T-cell (primary cell): ENCODE results near the gene NR2E1. TPM values are rescaled to one million over a fixed set of nuclear protein-coding genes. Genes with fewer than 3 reads are reported as not detected.

Experiments
- ATAC-seq, 4 experiments: fragments of 200-7000 bp in 3 of 4; fragments of 150-1000 bp in 1 of 4; cut with Tn5 transposase; replicated peaks in 1 of 4; 1 replicate in 3 of 4; 2 replicates in 1 of 4; pipeline ENCODE4 v1.10.0; 2021; ENCODE audit warnings: moderate library complexity in 3 of 4, mild to moderate bottlenecking in 2 of 4, moderate number of reproducible peaks in 1 of 4
- CTCF ChIA-PET, 2 donors: fragments of 300-600 bp; sonication (Branson Sonifier 250); formaldehyde crosslinking; loops; one replicate each; lab custom pipeline; 2022; ENCODE audit warnings: antibody characterized with exemption in 2 of 2; lab: Charles Lee
- POLR2A ChIA-PET, 2 donors: fragments of 300-600 bp; sonication (Branson Sonifier 250); formaldehyde crosslinking; loops; one replicate each; lab custom pipeline; 2022; ENCODE audit warnings: antibody characterized with exemption in 2 of 2; lab: Charles Lee
- DNase-seq, 35 experiments: peaks; one replicate each; pipeline versions ENCODE4 v3.0.0 to v3.0.0-alpha.2; 2013 to 2023
- H3K27ac ChIP-seq: one replicate; pipeline ENCODE4 v1.5.1; 2013; ENCODE audit warnings: low read length
- H3K27me3 ChIP-seq, 2 experiments: replicated peaks in 1 of 2; 1 replicate in 1 of 2; 2 replicates in 1 of 2; pipeline versions ENCODE4 v1.6.1 to v1.7.0; 2013; ENCODE audit warnings: low read length in 1 of 2, mixed read lengths in 1 of 2; ENCODE audit not compliant: control insufficient read depth in 2 of 2, insufficient read depth in 2 of 2; ENCODE audit errors: extremely low read depth in 1 of 2
- H3K36me3 ChIP-seq, 2 donors: 1 replicate in 1 of 2; 2 replicates in 1 of 2; pipeline versions ENCODE4 v1.6.1 to v1.7.0; 2013; ENCODE audit warnings: low read length in 1 of 2; ENCODE audit not compliant: control insufficient read depth in 2 of 2, insufficient read depth in 1 of 2; ENCODE audit errors: extremely low read depth in 1 of 2
- H3K4me1 ChIP-seq, 2 experiments: 1 replicate in 1 of 2; 2 replicates in 1 of 2; pipeline versions ENCODE4 v1.6.1 to v1.7.0; 2013; ENCODE audit warnings: low read length in 2 of 2, mixed read lengths in 1 of 2; ENCODE audit not compliant: insufficient read depth in 2 of 2, control insufficient read depth in 1 of 2; ENCODE audit errors: extremely low read depth in 1 of 2
- H3K4me3 ChIP-seq, 2 donors: 1 replicate in 1 of 2; 2 replicates in 1 of 2; pipeline versions ENCODE4 v1.5.1 to v1.7.0; 2013; ENCODE audit warnings: mild to moderate bottlenecking in 2 of 2, low read length in 1 of 2, moderate library complexity in 1 of 2; ENCODE audit not compliant: control insufficient read depth in 1 of 2; ENCODE audit errors: extremely low read depth in 1 of 2
- H3K9me3 ChIP-seq: 2 replicates; pipeline ENCODE4 v1.7.0; 2013
- H3K27ac Mint-ChIP-seq, 2 donors: one replicate each; pipeline ENCODE4 v1.8.0; 2020 to 2021; ENCODE audit warnings: mild to moderate bottlenecking in 2 of 2, mixed read lengths in 2 of 2
- H3K27me3 Mint-ChIP-seq, 2 donors: one replicate each; pipeline ENCODE4 v1.8.0; 2021 to 2022; ENCODE audit warnings: mixed read lengths in 2 of 2
- H3K36me3 Mint-ChIP-seq: one replicate; pipeline ENCODE4 v1.8.0; 2021; ENCODE audit warnings: mixed read lengths
- H3K4me1 Mint-ChIP-seq, 3 donors: one replicate each; pipeline ENCODE4 v1.8.0; 2020 to 2022; ENCODE audit warnings: mixed read lengths in 3 of 3, mild to moderate bottlenecking in 1 of 3
- H3K4me3 Mint-ChIP-seq, 3 donors: one replicate each; pipeline ENCODE4 v1.8.0; 2020 to 2022; ENCODE audit warnings: mild to moderate bottlenecking in 3 of 3, mixed read lengths in 3 of 3, moderate library complexity in 3 of 3
- H3K9me3 Mint-ChIP-seq, 3 donors: one replicate each; pipeline ENCODE4 v1.8.0; 2020 to 2022; ENCODE audit warnings: mixed read lengths in 3 of 3
- WGBS: methylation state at CpG from one replicate; pipeline ENCODE4 v1.1.5; 2013; ENCODE audit warnings: missing lambda C conversion rate; ENCODE audit not compliant: insufficient coverage; 5-methylcytosine and 5-hydroxymethylcytosine counted together
- total RNA-seq, 35 experiments: library from RNA in 6 of 35; stranded (reverse) in 6 of 35; fragments of 120-200 nt in 1 of 35; gene quantifications; one replicate each; pipeline versions ENCODE4 v1.2.1 to v1.2.4 and lab custom pipeline; 2013 to 2026

Gene NR2E1
- total RNA-seq, 5 donors from 2014 or later (not counting 1 experiment from before 2014, with no cell fraction given) = not detected

GRCh38 chr6:108210556-108210955, 44.7 kb downstream of the NR2E1 start:
- peaks cover 8 to 35% of the 10 kb centered on the region in 2 donors for H3K36me3 ChIP-seq
- no peak overlapping the region for H3K27ac Mint-ChIP-seq

GRCh38 chr6:108211671-108212070, 45.8 kb downstream of the NR2E1 start:
- Histone ChIP-seq H3K27me3 (no peaks in the 10 kb centered on the region), H3K36me3 (peaks cover 8 to 40% of the 10 kb centered on the region in 2 donors), H3K9me3 (no peaks in the 10 kb centered on the region), H3K4me3 (no peak overlapping the region), H3K4me1 (no peaks in the 10 kb centered on the region), H3K27ac (no peak overlapping the region)
- Mint-ChIP-seq H3K27me3 (no peaks in the 10 kb centered on the region), H3K9me3 (no peaks in the 10 kb centered on the region), H3K27ac (no peak overlapping the region), H3K4me1 (peaks cover 0 to 3% (median 0%) of the 10 kb centered on the region in 3 donors), H3K36me3 (peaks cover 53% of the 10 kb centered on the region), H3K4me3 (no peak overlapping the region)
- ChIA-PET CTCF (interaction anchor here in 1 of 2 donors (0.7 kb wide), 1 partner anchor 60 kb away, joined by 3 read pairs; no protein-coding TSS in a partner anchor), POLR2A (no interaction called here)
- no CpG with 5 or more reads among the region's 2 CpGs for WGBS
- ATAC-seq = no peak
- DNase-seq = no peak

More at GRCh38 chr6:108210556-108210955, 44.7 kb downstream of the NR2E1 start:
- peaks cover 0 to 3% (median 0%) of the 10 kb centered on the region in 3 donors for H3K4me1 Mint-ChIP-seq
- H3K27ac ChIP-seq = no peak overlapping the region
- H3K4me3 Mint-ChIP-seq = no peak overlapping the region
- H3K27me3 Mint-ChIP-seq = no peaks in the 10 kb centered on the region
- POLR2A ChIA-PET = no interaction called here
- no peaks in the 10 kb centered on the region for H3K9me3 Mint-ChIP-seq
- no peaks in the 10 kb centered on the region for H3K4me1 ChIP-seq
- H3K27me3 ChIP-seq = no peaks in the 10 kb centered on the region
- ATAC-seq = no peak
- peaks cover 58% of the 10 kb centered on the region for H3K36me3 Mint-ChIP-seq
- H3K9me3 ChIP-seq = no peaks in the 10 kb centered on the region
- H3K4me3 ChIP-seq = no peak overlapping the region
- CTCF ChIA-PET = no interaction called here
- no CpG with 5 or more reads among the region's 2 CpGs for WGBS
- DNase-seq = no peak

- DNase-seq (no peak), ATAC-seq (no peak)
- Mint-ChIP-seq H3K36me3 (peaks cover 39% of the 10 kb centered on the region), H3K9me3 (no peaks in the 10 kb centered on the region), H3K27me3 (no peaks in the 10 kb centered on the region), H3K4me3 (no peak overlapping the region), H3K4me1 (peaks cover 9 to 10% (median 9%) of the 10 kb centered on the region in 3 donors), H3K27ac (peak overlapping the region in 1 of 2 donors; percentile 7)
- H3K27ac ChIP-seq = no peak overlapping the region
- H3K4me1 ChIP-seq = no peaks in the 10 kb centered on the region
- 83% methylated on average over 1 of the region's 2 CpGs for WGBS
- H3K36me3 ChIP-seq = peaks cover 5 to 28% of the 10 kb centered on the region in 2 donors
- H3K27me3 ChIP-seq = no peaks in the 10 kb centered on the region
- ChIA-PET POLR2A (no interaction called here), CTCF (no interaction called here)
- H3K4me3 ChIP-seq = no peak overlapping the region
- no peaks in the 10 kb centered on the region for H3K9me3 ChIP-seq
These were observed 56.2 kb downstream of the NR2E1 start for GRCh38 chr6:108222064-108222463.

GRCh38 chr6:108222504-108222903, 56.7 kb downstream of the NR2E1 start:
- CTCF ChIA-PET = no interaction called here
- Mint-ChIP-seq H3K4me1 (peaks cover 12 to 14% (median 13%) of the 10 kb centered on the region in 3 donors), H3K27me3 (no peaks in the 10 kb centered on the region), H3K27ac (no peak overlapping the region), H3K36me3 (peaks cover 39% of the 10 kb centered on the region), H3K4me3 (no peak overlapping the region), H3K9me3 (no peaks in the 10 kb centered on the region)
- no peak overlapping the region for H3K4me3 ChIP-seq
- no peaks in the 10 kb centered on the region for H3K4me1 ChIP-seq
- H3K36me3 ChIP-seq = peaks cover 5 to 28% of the 10 kb centered on the region in 2 donors
- POLR2A ChIA-PET = no interaction called here
- no peak for DNase-seq
- no CpG with 5 or more reads among the region's 1 CpG for WGBS
- ATAC-seq = no peak
- H3K27ac ChIP-seq = no peak overlapping the region
- H3K9me3 ChIP-seq = no peaks in the 10 kb centered on the region
- no peaks in the 10 kb centered on the region for H3K27me3 ChIP-seq

- ChIA-PET CTCF (no interaction called here), POLR2A (interaction anchor here (0.6 to 1.1 kb wide), 5 partner anchors 11 to 804 kb away, joined by 3 to 5 read pairs (median 3); no protein-coding TSS in a partner anchor)
- no peak overlapping the region for H3K4me3 Mint-ChIP-seq
- H3K9me3 ChIP-seq = no peaks in the 10 kb centered on the region
- H3K36me3 ChIP-seq = peaks cover 3 to 5% of the 10 kb centered on the region in 2 donors
- DNase-seq (no peak), ATAC-seq (no peak)
- H3K4me1 ChIP-seq = no peaks in the 10 kb centered on the region
- peaks cover 29 to 40% (median 35%) of the 10 kb centered on the region in 3 donors for H3K4me1 Mint-ChIP-seq
- no peak overlapping the region for H3K4me3 ChIP-seq
- H3K27me3 Mint-ChIP-seq = no peaks in the 10 kb centered on the region
- H3K27ac ChIP-seq = no peak overlapping the region
- no CpG with 5 or more reads among the region's 3 CpGs for WGBS
- peaks cover 16% of the 10 kb centered on the region for H3K36me3 Mint-ChIP-seq
- H3K27me3 ChIP-seq = no peaks in the 10 kb centered on the region
- H3K27ac Mint-ChIP-seq = no peak overlapping the region
- H3K9me3 Mint-ChIP-seq = no peaks in the 10 kb centered on the region
These were observed 61.5 kb downstream of the NR2E1 start for GRCh38 chr6:108227290-108227689.

- peaks cover 9% of the 10 kb centered on the region for H3K36me3 Mint-ChIP-seq
- H3K27me3 Mint-ChIP-seq = no peaks in the 10 kb centered on the region
- peaks cover 30 to 43% (median 43%) of the 10 kb centered on the region in 3 donors for H3K4me1 Mint-ChIP-seq
- CTCF ChIA-PET = no interaction called here
- no peaks in the 10 kb centered on the region for H3K4me1 ChIP-seq
- H3K27ac ChIP-seq = no peak overlapping the region
- 100% methylated on average over 2 of the region's 8 CpGs for WGBS
- no peak overlapping the region for H3K4me3 Mint-ChIP-seq
- H3K36me3 ChIP-seq = peaks cover 0 to 3% of the 10 kb centered on the region in 2 donors
- no peaks in the 10 kb centered on the region for H3K27me3 ChIP-seq
- DNase-seq (no peak), ATAC-seq (no peak)
- no peak overlapping the region for H3K4me3 ChIP-seq
- H3K9me3 Mint-ChIP-seq = no peaks in the 10 kb centered on the region
- no peak overlapping the region for H3K27ac Mint-ChIP-seq
- POLR2A ChIA-PET = no interaction called here
- H3K9me3 ChIP-seq = no peaks in the 10 kb centered on the region
These were observed 62.6 kb downstream of the NR2E1 start for GRCh38 chr6:108228416-108228815.
